ENCODE results near the gene NKD1. TPM values are rescaled to one million over a fixed set of nuclear protein-coding genes. Genes with fewer than 3 reads are reported as not detected.

NKD1 gene
- total and polyA plus RNA-seq, 2 donors from 2014 or later = 1.1 to 9.9 TPM

- Histone ChIP-seq H3K9ac (ENCODE audit: low read length in 3 of 3) (no peak overlapping the region), H3K4me1 (ENCODE audit: control insufficient read depth in 2 of 3, insufficient read depth in 2 of 3, low read depth in 1 of 3, low read length in 3 of 3) (no peaks in the 10 kb centered on the region), H3K4me3 (ENCODE audit: low read length in 3 of 3) (no peak overlapping the region), H3K9me3 (ENCODE audit: control insufficient read depth in 2 of 3, insufficient read depth in 1 of 3, low read length in 3 of 3) (no peaks in the 10 kb centered on the region), H3K27me3 (ENCODE audit: control insufficient read depth, insufficient read depth, low read length) (no peaks in the 10 kb centered on the region), H3K36me3 (ENCODE audit: control insufficient read depth in 2 of 3, insufficient read depth in 3 of 3, low read length in 3 of 3) (no peaks in the 10 kb centered on the region), H3K27ac (ENCODE audit: low read depth in 2 of 2, low read length in 2 of 2) (no peak overlapping the region)
- FAIRE-seq (no peak), DNase-seq (peak in 4 of 5 donors; percentile 59 to 80 (median 72))
- no peak for TF ChIP-seq CTCF (IDR thresholded peaks at IDR 0.05; ENCODE audit: borderline replicate concordance, extremely low read depth, insufficient read depth)
- intact Hi-C loops (cut with DNase I) = no loop called here
These were observed 20.1 kb downstream of the NKD1 start for GRCh38 chr16:50568187-50568815.

- FAIRE-seq (no peak), DNase-seq (no peak)
- Histone ChIP-seq H3K27me3 (ENCODE audit: control insufficient read depth, insufficient read depth, low read length) (no peaks in the 10 kb centered on the region), H3K4me1 (ENCODE audit: control insufficient read depth in 2 of 3, insufficient read depth in 2 of 3, low read depth in 1 of 3, low read length in 3 of 3) (no peaks in the 10 kb centered on the region), H3K9me3 (ENCODE audit: control insufficient read depth in 2 of 3, insufficient read depth in 1 of 3, low read length in 3 of 3) (no peaks in the 10 kb centered on the region), H3K36me3 (ENCODE audit: control insufficient read depth in 2 of 3, insufficient read depth in 3 of 3, low read length in 3 of 3) (no peaks in the 10 kb centered on the region), H3K9ac (ENCODE audit: low read length in 3 of 3) (no peak overlapping the region), H3K27ac (ENCODE audit: low read depth in 2 of 2, low read length in 2 of 2) (no peak overlapping the region), H3K4me3 (ENCODE audit: low read length in 3 of 3) (no peak overlapping the region)
- TF ChIP-seq CTCF (IDR thresholded peaks at IDR 0.05; ENCODE audit: borderline replicate concordance, extremely low read depth, insufficient read depth) = no peak
- intact Hi-C loops (cut with DNase I) = no loop called here
These were observed 22.2 kb downstream of the NKD1 start for GRCh38 chr16:50570354-50570753.

GRCh38 chr16:50570808-50571598 is 22.8 kb downstream of the NKD1 start:
- DNase-seq (no peak), FAIRE-seq (no peak)
- no peaks in the 10 kb centered on the region for H3K27me3 ChIP-seq (ENCODE audit: control insufficient read depth, insufficient read depth, low read length)
- no peaks in the 10 kb centered on the region for H3K9me3 ChIP-seq (ENCODE audit: control insufficient read depth in 2 of 3, insufficient read depth in 1 of 3, low read length in 3 of 3)
- no peak for TF ChIP-seq CTCF (IDR thresholded peaks at IDR 0.05; ENCODE audit: borderline replicate concordance, extremely low read depth, insufficient read depth)
- intact Hi-C loops (cut with DNase I) = no loop called here
- H3K4me1 ChIP-seq (ENCODE audit: control insufficient read depth in 2 of 3, insufficient read depth in 2 of 3, low read depth in 1 of 3, low read length in 3 of 3) = no peaks in the 10 kb centered on the region
- H3K9ac ChIP-seq (ENCODE audit: low read length in 3 of 3) = no peak overlapping the region
- no peak overlapping the region for H3K27ac ChIP-seq (ENCODE audit: low read depth in 2 of 2, low read length in 2 of 2)
- H3K4me3 ChIP-seq (ENCODE audit: low read length in 3 of 3) = no peak overlapping the region
- no peaks in the 10 kb centered on the region for H3K36me3 ChIP-seq (ENCODE audit: control insufficient read depth in 2 of 3, insufficient read depth in 3 of 3, low read length in 3 of 3)

Data from kidney (tissue), 14 donors.